ENCODE data around the gene TEX2. TPM values are rescaled to one million over a fixed set of nuclear protein-coding genes. Genes with fewer than 3 reads are reported as not detected.

TEX2 gene
- total RNA-seq, 2 donors from 2014 or later = 40.7 to 54.8 TPM

Other genes starting within 250 kb of the TEX2 start
- 10 to 100 TPM; 33.0 to 67.4 TPM for gene ICAM2, start 242.6 kb downstream of the TEX2 start, total RNA-seq
- 10 to 100 TPM; 11.4 to 15.4 TPM for gene ERN1, start 133.1 kb downstream of the TEX2 start, total RNA-seq
- gene PECAM1, start 127.6 kb upstream of the TEX2 start, total RNA-seq = 100 to 1,000 TPM; 147 to 297 TPM
- 10 to 100 TPM in 1 of 2 donors, 1 to 10 TPM in 1; 5.0 to 13.7 TPM for gene MILR1, start 185.9 kb upstream of the TEX2 start, total RNA-seq
- gene POLG2, start 233.8 kb upstream of the TEX2 start, total RNA-seq = 1 to 10 TPM; 6.6 to 7.7 TPM
- gene DDX5, start 243.0 kb upstream of the TEX2 start, total RNA-seq = 100 to 1,000 TPM; 390 to 549 TPM
- 10 to 100 TPM; 13.6 to 21.8 TPM for gene CEP95, start 243.7 kb upstream of the TEX2 start, total RNA-seq